GM23338 (cell line): ENCODE measurements around the gene PPP1R3F.

Source experiments
- EZH2 ChIP-seq: fragments of 200-600 bp; sonication (generic); IDR thresholded peaks from one replicate; pipeline ENCODE4 v1.8.0; 2017; ENCODE audit warnings: antibody characterized with exemption, mild to moderate bottlenecking, low read depth; ENCODE audit not compliant: unreplicated experiment
- ZNF331 ChIP-seq: fragments of 250-450 bp; sonication (Bioruptor Pico); IDR thresholded peaks from 2 replicates; pipeline ENCODE4 v1.5.0; 2020; ENCODE audit warnings: low read depth, mild to moderate bottlenecking, moderate library complexity
- TF ChIP-seq, protein P1 (sequence below): IDR thresholded peaks from one replicate; pipeline ENCODE4 v1.6.1; 2018; ENCODE audit warnings: antibody characterized with exemption; ENCODE audit not compliant: unreplicated experiment

DNA sequence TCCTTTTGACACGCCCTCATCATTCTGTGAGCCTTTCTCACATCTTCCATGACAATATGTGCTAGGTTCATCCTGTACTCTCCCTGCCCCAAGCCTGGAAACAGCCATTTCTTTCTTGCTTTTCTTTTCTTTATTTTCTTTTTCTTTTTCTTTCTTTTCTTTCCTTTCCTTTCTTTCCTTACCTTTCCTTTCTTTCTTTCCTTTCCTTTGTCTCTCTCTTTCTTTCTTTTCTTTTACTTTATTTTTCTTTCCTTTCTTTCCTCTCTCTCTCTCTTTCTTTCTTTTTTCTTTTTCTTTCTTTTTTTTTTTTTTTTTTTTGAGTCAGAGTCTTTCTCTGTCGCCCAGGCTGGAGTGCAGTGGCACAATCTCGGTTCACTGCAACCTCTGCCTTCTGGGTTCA is 14.6 kb downstream of the PPP1R3F start:
- TF ChIP-seq, protein P1, sequence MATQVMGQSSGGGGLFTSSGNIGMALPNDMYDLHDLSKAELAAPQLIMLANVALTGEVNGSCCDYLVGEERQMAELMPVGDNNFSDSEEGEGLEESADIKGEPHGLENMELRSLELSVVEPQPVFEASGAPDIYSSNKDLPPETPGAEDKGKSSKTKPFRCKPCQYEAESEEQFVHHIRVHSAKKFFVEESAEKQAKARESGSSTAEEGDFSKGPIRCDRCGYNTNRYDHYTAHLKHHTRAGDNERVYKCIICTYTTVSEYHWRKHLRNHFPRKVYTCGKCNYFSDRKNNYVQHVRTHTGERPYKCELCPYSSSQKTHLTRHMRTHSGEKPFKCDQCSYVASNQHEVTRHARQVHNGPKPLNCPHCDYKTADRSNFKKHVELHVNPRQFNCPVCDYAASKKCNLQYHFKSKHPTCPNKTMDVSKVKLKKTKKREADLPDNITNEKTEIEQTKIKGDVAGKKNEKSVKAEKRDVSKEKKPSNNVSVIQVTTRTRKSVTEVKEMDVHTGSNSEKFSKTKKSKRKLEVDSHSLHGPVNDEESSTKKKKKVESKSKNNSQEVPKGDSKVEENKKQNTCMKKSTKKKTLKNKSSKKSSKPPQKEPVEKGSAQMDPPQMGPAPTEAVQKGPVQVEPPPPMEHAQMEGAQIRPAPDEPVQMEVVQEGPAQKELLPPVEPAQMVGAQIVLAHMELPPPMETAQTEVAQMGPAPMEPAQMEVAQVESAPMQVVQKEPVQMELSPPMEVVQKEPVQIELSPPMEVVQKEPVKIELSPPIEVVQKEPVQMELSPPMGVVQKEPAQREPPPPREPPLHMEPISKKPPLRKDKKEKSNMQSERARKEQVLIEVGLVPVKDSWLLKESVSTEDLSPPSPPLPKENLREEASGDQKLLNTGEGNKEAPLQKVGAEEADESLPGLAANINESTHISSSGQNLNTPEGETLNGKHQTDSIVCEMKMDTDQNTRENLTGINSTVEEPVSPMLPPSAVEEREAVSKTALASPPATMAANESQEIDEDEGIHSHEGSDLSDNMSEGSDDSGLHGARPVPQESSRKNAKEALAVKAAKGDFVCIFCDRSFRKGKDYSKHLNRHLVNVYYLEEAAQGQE = no peak
- TF ChIP-seq EZH2 = no peak
- no peak for TF ChIP-seq ZNF331 (CRISPR knock-in tag)
